ENCODE measurements around the gene IL18BP.
A peak's percentile ranks its signal among the peaks of the same experiment; 100 is the strongest.

IL18BP gene

DNA sequence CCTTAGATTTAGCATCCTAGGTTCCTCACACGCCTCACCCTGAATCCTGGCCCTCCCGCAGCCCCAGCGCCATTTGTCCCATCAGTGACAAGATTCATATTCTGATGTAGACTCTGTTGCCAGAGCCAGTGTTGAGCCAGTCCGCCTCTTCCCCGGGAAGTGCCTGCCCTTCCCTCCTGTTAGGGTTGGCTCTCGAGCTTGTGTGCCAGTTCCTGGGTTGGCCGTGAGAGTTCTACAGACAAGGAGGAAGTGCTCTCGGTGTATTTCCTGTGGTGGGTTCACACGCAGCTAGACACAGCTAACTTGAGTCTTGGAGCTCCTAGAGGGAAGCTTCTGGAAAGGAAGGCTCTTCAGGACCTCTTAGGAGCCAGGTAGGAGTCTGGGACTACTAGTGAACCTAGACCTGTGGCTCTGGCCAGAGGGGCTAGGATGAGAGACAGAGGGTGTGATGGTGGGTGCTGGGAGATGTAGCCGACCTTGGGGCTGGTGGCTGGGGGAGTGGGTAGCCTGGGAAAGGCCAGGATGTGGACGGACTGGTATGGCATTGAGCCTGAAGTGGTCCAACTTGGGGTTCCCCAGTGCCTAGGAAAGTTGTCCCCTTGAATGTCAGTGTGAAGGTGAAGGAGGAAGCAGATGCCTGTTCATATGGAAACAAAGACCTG, at the start of gene IL18BP:
IL18BP (plus strand) TSS at position 261 of the 662 bp plus-strand sequence. CDS start 1,076 bp downstream, outside the sequence.
- DNase-seq (ENCODE audit: insufficient read length, low spot score) (peak; percentile 72), FAIRE-seq (peak; percentile 58)

DNA sequence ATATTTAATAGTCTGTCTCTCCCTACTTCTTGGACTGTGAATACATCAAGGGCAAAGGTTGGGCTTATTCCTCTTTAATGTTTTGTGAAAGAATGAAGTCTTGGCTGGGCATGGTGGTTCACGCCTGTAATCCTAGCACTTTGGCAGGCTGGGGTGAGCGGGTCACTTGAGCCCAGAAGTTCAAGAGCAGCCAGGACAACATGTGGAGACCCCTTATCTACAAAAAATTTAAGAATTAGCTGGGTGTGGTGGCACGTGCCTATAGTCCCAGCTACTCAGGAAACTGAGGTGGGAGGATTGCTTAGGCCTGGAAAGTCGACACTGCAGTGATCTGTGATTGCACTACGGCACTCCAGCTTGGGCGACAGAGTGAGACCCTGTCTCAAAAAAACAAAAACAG, 49.7 kb upstream of the IL18BP start:
- DNase-seq (ENCODE audit: insufficient read length, low spot score), result no peak
- no peak for FAIRE-seq

DNA sequence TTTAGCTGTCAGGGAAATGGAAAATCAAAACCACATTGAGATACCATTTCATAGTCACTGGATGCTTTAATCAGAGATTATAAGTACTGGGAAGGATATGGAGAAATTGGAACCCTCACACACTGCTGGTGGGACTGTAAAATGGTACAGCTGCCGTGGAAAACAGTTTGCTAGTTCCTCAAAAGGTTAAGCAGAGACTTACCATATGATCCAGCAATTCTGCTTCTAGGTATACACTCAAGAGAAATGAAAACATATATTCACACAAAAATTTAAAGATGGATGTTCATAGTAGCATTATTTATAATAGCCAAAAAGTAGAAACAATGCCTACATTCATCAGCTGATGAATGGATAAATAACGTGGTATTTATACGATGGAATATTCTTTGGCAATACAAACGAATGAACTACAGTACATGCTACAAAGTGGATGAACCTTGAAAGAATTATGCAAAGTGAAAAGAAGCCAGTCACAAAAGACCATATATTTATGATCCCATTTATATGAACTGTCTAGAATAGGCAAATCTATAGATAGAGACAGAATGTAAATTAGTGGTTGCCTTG, 46.9 kb upstream of the IL18BP start:
- DNase-seq (ENCODE audit: insufficient read length, low spot score), result no peak

DNA sequence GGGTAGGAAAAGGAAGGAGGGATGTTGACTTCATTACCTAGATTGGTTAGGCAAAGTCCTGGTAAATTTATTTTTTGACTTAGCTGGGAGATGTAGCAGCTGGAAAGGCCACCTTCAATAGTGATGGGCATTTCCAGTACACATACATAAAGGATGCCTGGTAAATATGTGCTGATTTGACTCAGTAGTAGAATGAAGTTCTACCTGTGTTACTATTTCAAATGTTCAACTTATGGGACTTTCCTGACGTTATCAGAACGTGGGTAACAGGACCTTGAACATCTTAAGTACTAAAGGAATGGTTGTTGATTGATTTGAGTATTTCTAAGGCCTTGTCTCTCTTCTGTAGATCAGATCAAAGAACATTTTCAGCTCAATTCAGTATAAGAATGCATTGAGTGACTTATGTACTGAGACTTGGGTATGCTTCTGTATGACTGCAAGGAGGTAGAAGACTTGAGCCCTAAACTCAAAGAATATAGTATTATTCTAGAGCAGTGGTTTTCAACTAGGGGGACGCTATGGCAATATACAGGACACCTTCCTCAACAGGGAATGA, 42.7 kb upstream of the IL18BP start:
- no peak for DNase-seq (ENCODE audit: insufficient read length, low spot score)
- FAIRE-seq, result no peak

More for the DNA sequence above, 46.9 kb upstream of the IL18BP start:
- FAIRE-seq, result no peak

DNA sequence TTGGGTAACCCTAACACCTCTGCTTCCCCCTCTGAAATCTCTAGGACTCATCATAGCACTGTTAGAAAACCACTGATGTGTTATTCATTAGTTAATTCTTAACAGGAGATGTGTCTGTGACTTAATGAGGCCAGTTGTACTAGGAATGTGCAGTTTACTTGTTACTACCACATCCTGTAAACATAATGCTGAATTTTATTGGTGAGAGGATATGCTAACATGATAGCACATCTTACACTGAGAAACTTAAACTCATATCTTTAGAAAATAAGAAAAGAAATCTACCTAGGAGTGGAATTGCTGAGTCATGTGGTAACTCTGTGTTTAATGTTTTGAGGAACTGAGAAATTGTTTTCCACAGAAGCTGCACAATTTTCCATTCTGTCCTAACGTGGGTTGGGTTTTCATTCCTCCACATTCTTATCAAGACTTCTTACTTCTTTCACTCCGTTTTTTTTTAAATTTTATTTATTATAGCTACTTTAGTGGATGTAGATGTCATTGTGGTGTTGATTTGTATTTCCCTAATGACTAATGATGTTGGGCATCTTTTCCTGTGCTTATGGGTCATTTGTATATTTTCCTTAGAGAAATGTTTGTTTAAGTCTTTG, 36.2 kb upstream of the IL18BP start:
- peak; percentile 14 for DNase-seq (ENCODE audit: insufficient read length, low spot score)
- peak; percentile 85 for FAIRE-seq

DNA sequence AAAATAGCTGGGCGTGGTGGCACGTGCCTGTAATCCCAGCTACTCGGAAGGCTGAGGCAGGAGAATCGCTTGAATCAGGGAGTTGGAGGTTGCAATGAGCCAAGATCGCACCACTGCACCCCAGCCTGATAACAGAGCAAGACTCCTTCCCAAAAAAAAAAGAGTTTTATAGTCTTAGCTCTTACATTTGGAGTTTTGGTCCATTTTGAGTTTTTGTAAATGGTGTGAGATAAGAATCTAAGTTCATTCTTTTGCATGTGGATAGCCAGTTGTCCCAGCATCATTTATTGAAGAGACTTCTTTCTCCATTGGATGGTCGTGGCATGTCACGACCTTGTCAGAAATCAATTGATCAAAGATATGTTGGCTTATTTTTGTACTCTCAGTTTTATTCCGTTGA, 35.2 kb upstream of the IL18BP start:
- DNase-seq (ENCODE audit: insufficient read length, low spot score), result no peak
- no peak for FAIRE-seq

DNA sequence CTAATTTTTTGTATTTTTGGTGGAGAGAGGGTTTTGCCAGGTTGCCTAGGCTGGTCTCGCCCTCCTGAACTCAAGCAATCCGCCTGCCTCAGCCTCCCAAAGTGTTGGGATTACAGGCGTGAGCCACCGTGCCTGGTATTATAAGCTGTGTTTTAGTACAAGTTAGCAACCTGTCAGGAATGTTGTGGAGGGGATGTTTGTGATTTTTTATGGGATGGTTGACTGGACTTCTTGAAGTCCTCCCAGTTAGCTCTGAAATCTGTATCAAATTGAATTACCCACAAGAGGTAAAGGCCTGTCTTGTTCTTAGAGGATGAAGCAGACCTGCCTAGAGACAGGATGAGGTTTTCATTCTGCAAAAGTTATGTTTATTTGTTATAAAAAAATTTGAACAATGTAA, 34.1 kb upstream of the IL18BP start:
- FAIRE-seq, result no peak

DNA sequence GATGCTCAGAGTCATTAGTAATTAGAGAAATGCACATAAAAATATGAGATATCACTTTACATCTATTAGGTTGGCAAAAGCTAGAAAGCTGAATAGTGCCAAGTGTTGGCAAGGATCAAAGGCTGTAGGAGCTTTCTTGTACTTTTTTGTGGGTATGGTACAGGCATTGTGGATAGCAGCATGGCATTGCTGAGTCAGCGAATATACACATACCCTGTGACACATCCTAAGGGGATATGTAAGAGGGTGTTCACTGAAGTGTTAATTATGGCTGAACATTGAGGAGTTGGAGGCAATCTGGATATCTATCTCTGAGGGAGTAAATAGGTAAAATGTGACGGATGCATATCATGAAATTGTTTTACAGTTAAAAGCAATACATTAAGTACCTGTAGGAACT, 27.0 kb upstream of the IL18BP start:
- DNase-seq (ENCODE audit: insufficient read length, low spot score) (no peak), FAIRE-seq (no peak)

More for the DNA sequence above, 34.1 kb upstream of the IL18BP start:
- no peak for DNase-seq (ENCODE audit: insufficient read length, low spot score)

DNA sequence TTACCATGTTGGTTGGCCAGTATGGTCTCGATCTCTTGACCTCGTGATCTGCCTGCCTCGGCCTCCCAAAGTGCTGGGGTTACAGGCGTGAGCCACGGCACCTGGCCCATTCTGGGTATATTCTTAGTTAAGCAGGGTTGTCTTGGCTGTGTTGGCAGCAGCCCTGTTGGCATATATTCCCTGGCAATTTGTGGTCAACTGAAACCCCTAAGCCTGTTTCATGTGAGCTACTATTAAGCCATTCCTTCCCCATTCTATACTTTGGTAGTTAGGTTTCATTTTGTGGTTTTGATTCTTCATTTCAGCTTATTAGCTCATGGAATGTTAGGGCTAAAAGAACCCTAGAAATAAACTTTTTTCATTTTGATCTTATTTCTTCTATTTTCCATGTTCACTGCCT, 22.2 kb upstream of the IL18BP start:
- DNase-seq (ENCODE audit: insufficient read length, low spot score) (no peak), FAIRE-seq (no peak)

DNA sequence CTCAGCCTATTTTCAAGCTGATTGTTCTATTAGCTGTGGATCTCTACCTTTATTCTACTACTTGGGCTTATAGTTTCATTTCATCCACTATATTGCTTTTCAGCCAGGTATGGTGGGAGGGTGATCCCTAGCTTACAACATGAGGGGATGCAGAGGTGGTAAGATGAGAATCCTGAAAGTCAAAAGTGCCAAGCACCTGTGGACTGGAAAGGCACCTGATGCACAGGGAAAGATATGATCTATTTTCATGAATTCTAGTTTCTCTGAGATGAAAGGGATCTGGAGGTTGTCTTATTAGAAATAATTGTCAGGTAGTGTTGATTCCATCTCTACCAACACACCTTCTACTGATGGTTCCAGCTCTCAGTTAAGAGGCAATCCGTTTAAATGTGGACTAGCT, 21.6 kb upstream of the IL18BP start:
- FAIRE-seq, result no peak
- DNase-seq (ENCODE audit: insufficient read length, low spot score), result no peak

DNA sequence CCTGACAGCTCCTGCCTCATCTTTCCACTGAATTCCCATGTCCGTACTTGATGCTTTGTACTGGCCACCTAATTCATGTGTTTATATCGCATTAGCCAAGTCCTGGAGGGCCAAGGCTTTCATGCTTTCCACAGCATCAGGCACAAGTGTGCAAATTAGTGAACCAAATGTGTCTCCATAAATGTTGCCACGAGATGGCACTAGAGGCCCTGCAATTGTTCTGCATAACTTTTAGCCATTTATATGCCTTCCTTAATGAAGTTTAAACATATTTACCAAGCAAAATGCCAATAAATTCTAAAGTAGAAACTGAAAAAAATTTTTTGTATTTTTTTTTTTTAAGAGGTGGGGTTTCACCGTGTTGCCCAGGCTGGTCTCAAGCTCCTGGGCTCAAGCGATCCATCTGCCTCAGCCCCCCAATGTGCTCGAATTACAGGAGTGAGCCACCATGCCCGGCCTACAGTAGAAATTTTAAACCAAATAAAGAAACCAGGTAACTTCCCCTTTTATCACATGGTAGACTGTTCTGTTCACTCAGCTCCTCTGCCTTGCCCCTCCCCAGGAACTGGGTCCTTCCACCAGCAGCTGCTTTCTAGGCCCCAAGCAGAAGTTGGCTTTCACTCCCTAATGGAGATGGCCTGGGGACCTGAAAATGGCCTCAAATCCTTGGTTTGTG, 20.8 kb upstream of the IL18BP start:
- peak; percentile 66 for FAIRE-seq
- no peak for DNase-seq (ENCODE audit: insufficient read length, low spot score)

DNA sequence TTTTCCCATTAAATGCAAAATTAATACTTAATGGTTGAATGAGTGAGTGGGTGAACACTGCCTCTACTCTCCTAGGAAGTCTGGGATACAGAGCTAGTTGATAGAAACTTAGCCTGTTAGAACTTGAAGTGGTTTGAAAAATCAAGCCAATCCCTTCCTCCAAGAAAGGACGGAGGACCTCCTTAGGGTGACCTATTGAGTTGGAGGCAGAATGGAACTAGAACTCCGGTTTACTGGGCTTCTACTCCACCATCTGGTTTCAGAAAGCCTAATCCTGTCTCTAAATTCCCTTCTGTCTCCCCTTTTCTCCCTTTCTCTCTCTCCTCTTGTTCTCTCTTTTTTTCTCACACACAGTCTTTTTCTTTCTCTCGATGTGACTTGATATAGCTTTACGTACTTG, 19.6 kb upstream of the IL18BP start:
- DNase-seq (ENCODE audit: insufficient read length, low spot score), result no peak
- no peak for FAIRE-seq

DNA sequence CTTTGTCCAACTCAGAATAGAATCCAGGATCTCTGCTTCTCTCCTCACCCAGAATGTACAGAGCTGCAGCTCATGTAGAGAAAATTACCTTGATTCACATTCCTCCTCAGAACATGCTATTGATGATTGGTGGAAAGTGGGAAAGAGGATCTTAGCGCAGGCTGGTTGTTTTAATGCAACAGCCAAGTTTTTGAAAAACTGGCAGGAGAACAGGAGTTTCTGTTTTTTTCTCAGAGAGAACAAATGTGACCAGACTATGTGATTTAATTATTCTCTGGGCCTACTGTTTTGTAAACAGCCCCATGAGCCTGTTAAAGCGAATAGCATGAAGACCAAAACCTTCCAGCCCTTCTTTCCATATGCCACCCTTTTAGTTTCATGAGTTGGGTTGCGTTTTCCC, 19.1 kb upstream of the IL18BP start:
- DNase-seq (ENCODE audit: insufficient read length, low spot score), result no peak

DNA sequence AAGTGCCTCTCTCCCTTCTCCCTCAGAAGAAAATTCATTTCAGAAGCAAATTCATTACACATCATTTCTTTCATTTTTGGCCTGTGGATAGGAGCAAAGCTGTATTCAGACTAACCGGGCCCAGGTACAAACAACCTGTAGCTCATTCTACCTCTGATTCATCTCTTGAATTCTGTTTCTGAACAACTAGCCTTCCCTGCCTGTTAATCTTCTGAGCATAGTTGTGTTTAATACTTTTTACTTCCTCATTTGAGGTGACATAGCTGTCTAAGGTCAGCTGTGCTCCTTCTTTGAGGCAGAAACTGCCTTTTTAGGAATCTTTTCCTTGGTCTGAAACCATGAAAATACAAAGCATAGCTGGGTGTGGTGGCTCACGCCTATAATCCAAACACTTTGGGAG, 12.6 kb upstream of the IL18BP start:
- FAIRE-seq (peak; percentile 65), DNase-seq (ENCODE audit: insufficient read length, low spot score) (no peak)

More for the DNA sequence above, 19.1 kb upstream of the IL18BP start:
- FAIRE-seq, result no peak

DNA sequence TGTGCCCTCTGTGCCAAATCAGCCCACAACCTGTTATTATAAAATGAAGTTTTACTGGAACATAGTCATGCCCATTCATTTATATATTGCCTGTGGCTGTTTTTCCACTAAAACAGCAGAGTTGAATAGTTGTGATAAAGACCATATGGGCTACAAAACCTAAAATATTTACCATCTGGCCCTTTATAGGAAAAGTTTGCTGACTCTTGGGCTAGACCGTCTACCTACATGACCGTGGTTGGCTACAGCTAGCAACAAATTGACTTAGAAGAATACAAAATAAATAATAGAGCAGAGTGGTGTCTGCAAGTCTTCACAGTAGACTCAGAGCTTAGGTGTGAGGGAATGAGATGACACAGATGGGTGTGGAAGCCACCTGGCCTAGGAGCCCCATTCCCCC, 11.2 kb upstream of the IL18BP start:
- FAIRE-seq (no peak), DNase-seq (ENCODE audit: insufficient read length, low spot score) (no peak)

DNA sequence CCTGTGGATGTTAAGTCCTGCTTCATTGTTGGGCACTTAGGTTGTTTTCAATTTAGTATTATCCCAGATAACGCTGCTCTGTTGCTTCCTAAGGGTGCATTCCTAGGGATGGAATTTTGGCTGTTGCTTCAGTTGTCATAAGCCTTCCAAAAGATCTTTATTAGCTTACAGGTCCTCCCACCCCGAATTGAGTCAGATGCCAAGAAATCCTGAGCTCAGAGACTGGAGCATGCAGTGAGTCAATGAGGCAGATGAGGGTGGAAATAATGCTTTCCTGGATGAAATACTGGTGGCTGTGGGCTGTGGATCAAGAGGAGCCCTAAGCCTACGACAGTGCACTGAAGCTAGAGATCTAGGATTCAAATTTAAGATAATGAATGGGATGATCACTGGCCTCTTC, 10.7 kb upstream of the IL18BP start:
- no peak for DNase-seq (ENCODE audit: insufficient read length, low spot score)
- FAIRE-seq, result no peak

DNA sequence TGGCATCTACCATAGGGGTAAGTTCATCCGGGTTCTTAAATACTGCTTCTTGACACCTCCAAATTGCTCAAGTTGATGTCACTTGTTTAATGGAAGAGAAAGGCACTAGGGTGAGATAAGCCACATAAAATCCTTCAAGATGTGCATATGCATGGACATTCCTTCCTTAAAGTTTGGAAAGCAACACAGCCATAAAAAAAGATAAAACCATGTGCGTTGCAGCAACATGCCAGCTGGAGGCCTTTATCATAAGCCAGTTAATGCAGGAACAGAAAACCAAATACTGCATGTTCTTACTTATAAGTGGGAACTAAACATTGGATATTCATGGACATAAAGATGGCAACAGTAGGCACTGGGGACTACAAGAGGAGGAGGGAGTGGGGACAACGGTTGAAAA, 8.0 kb upstream of the IL18BP start:
- no peak for DNase-seq (ENCODE audit: insufficient read length, low spot score)
- FAIRE-seq, result no peak

DNA sequence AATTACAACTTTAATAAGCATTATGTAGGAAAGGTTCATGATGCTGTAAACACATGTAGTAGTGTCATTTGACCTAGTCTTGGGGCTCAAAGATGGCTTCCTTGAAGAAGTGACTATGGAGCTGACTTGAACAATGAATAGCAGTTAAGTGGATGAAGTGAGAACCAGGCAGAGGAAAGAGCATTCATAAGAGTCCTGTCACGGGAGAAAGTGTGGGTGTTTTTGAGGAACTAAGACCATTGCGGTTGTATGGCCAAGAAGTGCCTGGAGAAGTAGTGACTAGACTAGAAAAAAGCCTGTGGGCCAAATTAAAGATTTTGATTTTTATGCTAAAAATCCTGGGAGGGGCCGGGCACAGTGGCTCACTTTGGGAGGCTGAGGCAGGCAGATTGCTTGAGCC, 7.2 kb upstream of the IL18BP start:
- DNase-seq (ENCODE audit: insufficient read length, low spot score) (no peak), FAIRE-seq (peak; percentile 88)

DNA sequence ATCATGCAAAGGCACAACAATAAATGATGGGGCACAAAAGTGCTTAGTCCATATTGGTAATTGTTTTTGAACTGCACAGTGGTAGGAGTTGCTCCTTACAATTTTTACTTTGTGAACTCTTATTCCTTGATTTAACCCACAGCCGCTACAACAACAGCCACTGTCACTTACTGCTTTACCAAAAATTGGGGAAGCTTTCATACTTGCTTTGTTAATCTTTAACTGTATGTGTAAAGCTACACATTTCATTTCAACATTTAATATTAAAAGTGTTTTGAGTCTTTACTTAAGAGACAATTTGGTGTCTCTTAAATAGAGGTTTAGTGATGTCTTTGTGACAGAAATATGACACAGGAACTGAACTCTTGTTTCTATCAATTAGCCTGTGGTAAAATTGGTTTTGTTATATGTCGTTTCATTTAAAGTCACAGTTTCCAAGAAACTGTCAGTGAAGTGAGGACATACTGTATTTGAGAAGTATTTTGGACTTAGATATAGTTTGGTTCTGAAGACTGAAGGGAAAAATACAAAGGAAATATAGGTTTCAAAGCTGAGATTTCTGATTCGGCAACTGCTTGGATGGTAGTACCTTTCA, 6.5 kb upstream of the IL18BP start:
- FAIRE-seq, result peak; percentile 60

DNA sequence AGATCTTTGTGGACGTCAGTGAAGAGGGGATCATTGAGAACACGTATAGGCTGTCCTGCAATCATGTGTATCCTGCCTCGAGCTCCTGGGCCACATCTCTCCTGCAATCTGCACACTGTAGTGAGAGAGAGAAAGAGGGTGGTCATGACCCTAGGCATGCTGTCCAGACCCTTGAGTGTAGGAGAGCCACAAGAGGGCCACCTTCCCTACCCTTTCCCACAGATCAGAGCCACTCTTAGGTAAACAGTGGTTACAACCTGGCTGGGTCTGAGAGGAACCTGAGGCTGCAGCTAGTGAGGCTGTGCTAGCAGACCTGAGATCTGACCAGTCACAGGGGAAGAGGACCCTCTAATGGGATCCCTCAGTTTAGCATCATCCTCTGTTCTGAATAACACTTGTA, 3.9 kb upstream of the IL18BP start:
- no peak for DNase-seq (ENCODE audit: insufficient read length, low spot score)
- no peak for FAIRE-seq

More for the DNA sequence above, 6.5 kb upstream of the IL18BP start:
- no peak for DNase-seq (ENCODE audit: insufficient read length, low spot score)

DNA sequence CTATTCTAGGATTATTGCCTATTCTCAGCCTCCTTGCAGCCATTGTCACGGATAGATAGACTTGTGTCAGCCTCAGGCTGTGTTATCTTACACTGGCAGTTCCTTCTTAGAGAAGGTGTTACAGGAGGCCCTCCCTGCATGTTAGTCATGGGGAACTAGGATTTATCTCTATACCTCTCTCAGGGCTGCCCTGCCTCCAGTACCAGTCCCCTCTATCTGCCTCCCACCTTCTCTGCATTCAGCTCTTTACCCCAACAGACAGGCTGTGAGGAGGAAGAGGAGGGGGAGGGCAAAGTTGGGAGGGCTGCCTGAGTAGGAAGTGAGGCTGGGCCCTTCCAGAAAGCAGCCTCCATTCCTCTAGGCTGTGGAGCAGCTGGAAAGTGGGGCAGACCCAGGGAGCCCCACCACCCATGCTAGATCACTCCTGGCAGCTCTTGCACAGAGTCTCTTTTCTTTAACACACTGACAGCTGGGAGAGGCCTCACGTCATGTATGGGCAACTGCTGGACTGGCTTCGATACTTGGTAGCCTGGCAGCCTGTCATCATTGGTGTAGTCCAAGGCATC, 2.9 kb upstream of the IL18BP start:
- no peak for DNase-seq (ENCODE audit: insufficient read length, low spot score)
- FAIRE-seq, result no peak
